Measurements from ENCODE around the gene OTUB1.
"Not testable (repeated sequence)": the region's sequence is repeated elsewhere in the genome, so short reads cannot be mapped to it uniquely, and the experiment has no call there.

The OTUB1 gene

GRCh38 chr11:63986156-63986931 lies at the start of gene OTUB1:
TSS of gene OTUB1 (plus strand) at chr11:63986438. CDS start at chr11:63986457, 19 bp downstream.
- DNase-seq (ENCODE audit: low read depth in 2 of 2), result peak; percentile 47 to 61

- DNase-seq (ENCODE audit: low read depth in 2 of 2), result no peak
Measured at GRCh38 chr11:63937713-63938478, 48.3 kb upstream of the OTUB1 start.

- DNase-seq (ENCODE audit: low read depth in 2 of 2), result peak; percentile 84 to 85
Measured at GRCh38 chr11:63938479-63939396, 47.5 kb upstream of the OTUB1 start, which contains the start of gene NAA40. TSS of gene NAA40 (plus strand) at chr11:63939002. CDS start at chr11:63939097, 95 bp downstream.

- DNase-seq (ENCODE audit: low read depth in 2 of 2), result no peak
Measured at GRCh38 chr11:63939397-63939891, 46.8 kb upstream of the OTUB1 start.

- no peak for DNase-seq (ENCODE audit: low read depth in 2 of 2)
Measured at GRCh38 chr11:63940786-63941185, 45.5 kb upstream of the OTUB1 start.

GRCh38 chr11:63941901-63942300 lies 44.3 kb upstream of the OTUB1 start:
- no peak for DNase-seq (ENCODE audit: low read depth in 2 of 2)

- no peak for DNase-seq (ENCODE audit: low read depth in 2 of 2)
Measured at GRCh38 chr11:63942803-63943202, 43.4 kb upstream of the OTUB1 start.

- DNase-seq (ENCODE audit: low read depth in 2 of 2), result no peak
Measured at GRCh38 chr11:63944987-63945386, 41.3 kb upstream of the OTUB1 start.

- DNase-seq (ENCODE audit: low read depth in 2 of 2), result peak; percentile 20 to 28
Measured at GRCh38 chr11:63945477-63946163, 40.6 kb upstream of the OTUB1 start.

- DNase-seq (ENCODE audit: low read depth in 2 of 2), result no peak
Measured at GRCh38 chr11:63951779-63952536, 34.3 kb upstream of the OTUB1 start.

GRCh38 chr11:63952570-63952969 lies 33.7 kb upstream of the OTUB1 start:
- DNase-seq (ENCODE audit: low read depth in 2 of 2), result no peak

GRCh38 chr11:63958008-63958407 lies 28.2 kb upstream of the OTUB1 start:
- DNase-seq (ENCODE audit: low read depth in 2 of 2), result no peak

- no peak for DNase-seq (ENCODE audit: low read depth in 2 of 2)
Measured at GRCh38 chr11:63961608-63962412, 24.4 kb upstream of the OTUB1 start.

GRCh38 chr11:63963895-63964294 lies 22.3 kb upstream of the OTUB1 start:
- not testable (repeated sequence) for DNase-seq (ENCODE audit: low read depth in 2 of 2)

- no peak for DNase-seq (ENCODE audit: low read depth in 2 of 2)
Measured at GRCh38 chr11:63966444-63966843, 19.8 kb upstream of the OTUB1 start.

GRCh38 chr11:63969461-63969860 lies 16.8 kb upstream of the OTUB1 start:
- DNase-seq (ENCODE audit: low read depth in 2 of 2), result no peak

GRCh38 chr11:63970902-63971301 lies 15.3 kb upstream of the OTUB1 start:
- no peak for DNase-seq (ENCODE audit: low read depth in 2 of 2)

- not testable (repeated sequence) for DNase-seq (ENCODE audit: low read depth in 2 of 2)
Measured at GRCh38 chr11:63973912-63974258, 12.4 kb upstream of the OTUB1 start.
